Measurements from ENCODE around the gene DDAH2. TPM values are rescaled to one million over a fixed set of nuclear protein-coding genes. Genes with fewer than 3 reads are reported as not detected.

The DDAH2 gene
- total RNA-seq, 2 donors from 2014 or later, result 136 TPM

GRCh38 chr6:31706599-31706998 lies 22.5 kb downstream of the DDAH2 start, which contains the start of gene LY6G6F:
Gene LY6G6F (plus strand): TSS chr6:31706866. CDS start chr6:31706907, 41 bp downstream.
- no peak for TF ChIP-seq CTCF (IDR thresholded peaks at IDR 0.05)
- no peaks in the 10 kb centered on the region for H3K27me3 ChIP-seq (replicated peaks; ENCODE audit: insufficient read depth)
- no peak for DNase-seq (ENCODE audit: low spot score)
- H3K36me3 ChIP-seq, result no peaks in the 10 kb centered on the region
- peaks cover 10 to 13% of the 10 kb centered on the region in 2 donors for H3K4me1 ChIP-seq (ENCODE audit: control insufficient read depth in 1 of 2, low read depth in 2 of 2)
- no peak within 1 kb of the TSS for H3K4me3 ChIP-seq
- no peaks in the 10 kb centered on the region for H3K9me3 ChIP-seq
- ATAC-seq (ENCODE audit: insufficient number of reproducible peaks, low FRiP score, low read depth), result no peak
- H3K27ac ChIP-seq, result no peak within 1 kb of the TSS

GRCh38 chr6:31705931-31706330 lies 23.2 kb downstream of the DDAH2 start:
- H3K4me1 ChIP-seq (ENCODE audit: control insufficient read depth in 1 of 2, low read depth in 2 of 2), result peaks cover 13 to 19% of the 10 kb centered on the region in 2 donors
- no peak for ATAC-seq (ENCODE audit: insufficient number of reproducible peaks, low FRiP score, low read depth)

GRCh38 chr6:31702819-31703716 lies 26.0 kb downstream of the DDAH2 start, which contains the start of gene ABHD16A:
Gene ABHD16A (minus strand): TSS chr6:31703324. CDS start chr6:31703281, 43 bp downstream.
- Histone ChIP-seq H3K4me3 (peak within 1 kb of the TSS; percentile 92), H3K27ac (peak within 1 kb of the TSS; percentile 95 to 97), H3K27me3 (replicated peaks; ENCODE audit: insufficient read depth) (no peaks in the 10 kb centered on the region), H3K9me3 (no peaks in the 10 kb centered on the region), H3K36me3 (peaks cover 6% of the 10 kb centered on the region), H3K4me1 (ENCODE audit: control insufficient read depth in 1 of 2, low read depth in 2 of 2) (peaks cover 13 to 23% of the 10 kb centered on the region in 2 donors)
- peak; percentile 19 for TF ChIP-seq CTCF (IDR thresholded peaks at IDR 0.05)
- DNase-seq (ENCODE audit: low spot score), result peak; percentile 97
- ATAC-seq (ENCODE audit: insufficient number of reproducible peaks, low FRiP score, low read depth), result peak; percentile 95

More at GRCh38 chr6:31705931-31706330, 23.2 kb downstream of the DDAH2 start:
- Histone ChIP-seq H3K27ac (no peak overlapping the region), H3K9me3 (no peaks in the 10 kb centered on the region), H3K4me3 (no peak overlapping the region), H3K36me3 (no peaks in the 10 kb centered on the region), H3K27me3 (replicated peaks; ENCODE audit: insufficient read depth) (no peaks in the 10 kb centered on the region)
- no peak for DNase-seq (ENCODE audit: low spot score)
- TF ChIP-seq CTCF (IDR thresholded peaks at IDR 0.05), result no peak

- no peaks in the 10 kb centered on the region for H3K9me3 ChIP-seq
- TF ChIP-seq CTCF (IDR thresholded peaks at IDR 0.05), result no peak
- no peak for DNase-seq (ENCODE audit: low spot score)
- peak overlapping the region; percentile 92 for H3K4me3 ChIP-seq
- peak overlapping the region; percentile 95 to 97 for H3K27ac ChIP-seq
- ATAC-seq (ENCODE audit: insufficient number of reproducible peaks, low FRiP score, low read depth), result no peak
- peaks cover 13 to 23% of the 10 kb centered on the region in 2 donors for H3K4me1 ChIP-seq (ENCODE audit: control insufficient read depth in 1 of 2, low read depth in 2 of 2)
- H3K27me3 ChIP-seq (replicated peaks; ENCODE audit: insufficient read depth), result no peaks in the 10 kb centered on the region
- H3K36me3 ChIP-seq, result peaks cover 9% of the 10 kb centered on the region
Observed at GRCh38 chr6:31702405-31702818, 26.7 kb downstream of the DDAH2 start.

- H3K36me3 ChIP-seq, result peaks cover 9% of the 10 kb centered on the region
- no peaks in the 10 kb centered on the region for H3K9me3 ChIP-seq
- no peak for DNase-seq (ENCODE audit: low spot score)
- no peak for ATAC-seq (ENCODE audit: insufficient number of reproducible peaks, low FRiP score, low read depth)
- peak overlapping the region; percentile 92 for H3K4me3 ChIP-seq
- no peaks in the 10 kb centered on the region for H3K27me3 ChIP-seq (replicated peaks; ENCODE audit: insufficient read depth)
- no peak for TF ChIP-seq CTCF (IDR thresholded peaks at IDR 0.05)
- H3K4me1 ChIP-seq (ENCODE audit: control insufficient read depth in 1 of 2, low read depth in 2 of 2), result peaks cover 13 to 23% of the 10 kb centered on the region in 2 donors
- H3K27ac ChIP-seq, result peak overlapping the region; percentile 95 to 97
Observed at GRCh38 chr6:31701666-31702404, 27.3 kb downstream of the DDAH2 start.
